Esophagus (tissue), 2 donors: ENCODE results near the gene IL17C. TPM values are rescaled to one million over a fixed set of nuclear protein-coding genes. Genes with fewer than 3 reads are reported as not detected.

Experiments
- H3K27ac ChIP-seq, 2 donors: one replicate each; pipeline ENCODE4 v1.5.1; 2013; ENCODE audit warnings: low read depth in 2 of 2, mild to moderate bottlenecking in 2 of 2, inconsistent platforms in 1 of 2, low read length in 1 of 2, moderate library complexity in 1 of 2
- H3K27me3 ChIP-seq, 2 donors: one replicate each; pipeline ENCODE4 v1.6.1; 2013; ENCODE audit warnings: low read length in 2 of 2, control low read depth in 1 of 2, mild to moderate bottlenecking in 1 of 2; ENCODE audit not compliant: insufficient read depth in 2 of 2, control insufficient read depth in 1 of 2
- H3K36me3 ChIP-seq, 2 donors: one replicate each; pipeline ENCODE4 v1.6.1; 2013; ENCODE audit warnings: low read length in 1 of 2; ENCODE audit not compliant: control insufficient read depth in 2 of 2, insufficient read depth in 2 of 2
- H3K4me1 ChIP-seq, 2 donors: one replicate each; pipeline ENCODE4 v1.6.1; 2013; ENCODE audit warnings: low read length in 1 of 2; ENCODE audit not compliant: control insufficient read depth in 2 of 2, insufficient read depth in 2 of 2
- H3K4me3 ChIP-seq, 2 donors: one replicate each; pipeline ENCODE4 v1.5.1; 2013; ENCODE audit warnings: low read length in 2 of 2, mild to moderate bottlenecking in 2 of 2, low read depth in 1 of 2, moderate library complexity in 1 of 2
- H3K9me3 ChIP-seq, 2 donors: one replicate each; pipeline ENCODE4 v1.6.1; 2013; ENCODE audit warnings: mild to moderate bottlenecking in 2 of 2, low read depth in 1 of 2, low read length in 1 of 2, moderate library complexity in 1 of 2; ENCODE audit not compliant: control insufficient read depth in 2 of 2, insufficient read depth in 1 of 2
- WGBS, 2 donors: extraction: QIAGEN DNeasy Blood & Tissue Kit; methylation state at CpG; one replicate each; pipeline ENCODE4 v1.1.7; 2013; 5-methylcytosine and 5-hydroxymethylcytosine counted together
- polyA plus RNA-seq, 2 donors: library from polyadenylated mRNA; stranded (reverse); fragments of 200-250 nt; gene quantifications; one replicate each; pipeline ENCODE4 v1.2.3, GENCODE V29; 2013
- donor health status: healthy with polysubstance abuse.
- donor health status: Bipolar disorder and iron deficiency.

Gene IL17C
- polyA plus RNA-seq, 2 donors: 0.07 to 0.59 TPM

GRCh38 chr16:88631384-88631783, 7.0 kb upstream of the IL17C start:
- Histone ChIP-seq H3K4me3 (no peak overlapping the region), H3K9me3 (no peaks in the 10 kb centered on the region), H3K4me1 (peaks cover 0 to 2% of the 10 kb centered on the region in 2 donors), H3K36me3 (peaks cover 0 to 48% of the 10 kb centered on the region in 2 donors), H3K27ac (no peak overlapping the region), H3K27me3 (peaks cover 0 to 3% of the 10 kb centered on the region in 2 donors)
- 75 to 78% methylated on average over 16 of the region's 16 CpGs for WGBS, 2 donors

DNA sequence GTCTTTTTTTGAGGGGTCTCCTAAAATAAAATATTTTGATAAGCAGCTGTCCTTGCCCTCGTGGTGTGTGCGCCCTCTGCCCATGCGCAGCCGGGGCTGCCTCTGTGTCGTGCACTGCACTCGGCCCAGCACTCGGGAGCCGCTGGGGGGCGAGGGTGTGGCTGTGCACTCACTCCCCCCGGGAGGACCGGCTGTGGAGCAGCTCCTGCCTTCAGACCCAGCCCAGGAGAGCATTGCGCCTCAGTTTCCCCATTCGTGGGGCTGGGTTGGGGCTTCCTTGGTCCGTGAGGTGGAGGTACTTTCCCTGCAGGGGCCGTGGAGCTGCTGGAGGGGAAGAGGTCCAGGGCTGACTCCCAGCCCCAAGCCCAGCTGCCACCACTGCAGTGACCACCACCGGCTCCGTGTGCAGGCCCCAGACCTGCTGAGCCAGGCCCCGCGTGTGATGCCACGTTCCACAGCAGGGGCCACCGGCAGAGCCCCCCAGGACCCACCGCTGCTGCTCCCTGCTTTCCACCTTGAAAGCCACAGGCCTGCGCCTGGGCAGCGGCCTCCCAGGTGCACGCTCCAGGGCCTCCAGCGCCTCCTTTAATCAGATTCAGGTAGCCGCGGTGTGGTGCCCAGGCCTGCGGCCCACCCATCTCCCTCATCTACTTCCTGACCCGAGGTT, 6.3 kb upstream of the IL17C start:
- H3K9me3 ChIP-seq: no peaks in the 10 kb centered on the region
- H3K27ac ChIP-seq: no peak overlapping the region
- peaks cover 0 to 2% of the 10 kb centered on the region in 2 donors for H3K4me1 ChIP-seq
- H3K4me3 ChIP-seq: no peak overlapping the region
- H3K27me3 ChIP-seq: peaks cover 0 to 7% of the 10 kb centered on the region in 2 donors
- H3K36me3 ChIP-seq: peaks cover 0 to 43% of the 10 kb centered on the region in 2 donors
- WGBS, 2 donors: 89 to 91% methylated on average over 25 to 30 of the region's 30 CpGs

GRCh38 chr16:88632587-88632930, 5.8 kb upstream of the IL17C start:
- Histone ChIP-seq H3K27me3 (peaks cover 0 to 8% of the 10 kb centered on the region in 2 donors), H3K4me3 (no peak overlapping the region), H3K4me1 (peaks cover 0 to 2% of the 10 kb centered on the region in 2 donors), H3K9me3 (no peaks in the 10 kb centered on the region), H3K36me3 (peaks cover 0 to 38% of the 10 kb centered on the region in 2 donors), H3K27ac (no peak overlapping the region)
- 93% methylated on average over 11 of the region's 11 CpGs for WGBS, 2 donors

DNA sequence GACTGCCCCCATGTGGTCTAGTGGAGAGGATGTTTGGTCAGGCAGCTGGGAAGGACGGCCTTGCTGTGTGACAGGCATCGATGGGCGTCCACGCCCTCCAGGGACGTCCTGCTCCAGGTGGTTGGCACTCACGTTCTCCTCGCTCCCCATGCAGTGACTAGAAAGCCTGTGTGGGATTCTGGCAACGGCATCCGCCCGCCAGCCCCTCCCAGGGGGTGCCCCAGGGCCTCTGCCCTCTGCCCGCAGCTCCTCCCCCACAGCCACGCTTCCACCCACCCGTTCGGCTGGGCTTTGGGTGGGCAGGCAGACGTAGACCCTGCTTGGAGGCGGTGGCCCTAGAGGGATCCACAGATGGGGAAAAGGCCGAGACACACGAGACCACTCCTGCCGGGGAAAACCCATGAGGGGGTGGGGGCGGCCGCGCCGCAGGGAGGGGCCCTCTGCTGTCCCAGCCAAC, 4.7 kb upstream of the IL17C start:
- peak overlapping the region in 1 of 2 donors; percentile 39 for H3K4me3 ChIP-seq
- H3K4me1 ChIP-seq: peaks cover 0 to 6% of the 10 kb centered on the region in 2 donors
- no peaks in the 10 kb centered on the region for H3K9me3 ChIP-seq
- WGBS, 2 donors: 27 to 36% methylated on average over 23 of the region's 23 CpGs
- no peak overlapping the region for H3K27ac ChIP-seq
- H3K36me3 ChIP-seq: peaks cover 0 to 27% of the 10 kb centered on the region in 2 donors
- H3K27me3 ChIP-seq: peaks cover 0 to 9% of the 10 kb centered on the region in 2 donors

DNA sequence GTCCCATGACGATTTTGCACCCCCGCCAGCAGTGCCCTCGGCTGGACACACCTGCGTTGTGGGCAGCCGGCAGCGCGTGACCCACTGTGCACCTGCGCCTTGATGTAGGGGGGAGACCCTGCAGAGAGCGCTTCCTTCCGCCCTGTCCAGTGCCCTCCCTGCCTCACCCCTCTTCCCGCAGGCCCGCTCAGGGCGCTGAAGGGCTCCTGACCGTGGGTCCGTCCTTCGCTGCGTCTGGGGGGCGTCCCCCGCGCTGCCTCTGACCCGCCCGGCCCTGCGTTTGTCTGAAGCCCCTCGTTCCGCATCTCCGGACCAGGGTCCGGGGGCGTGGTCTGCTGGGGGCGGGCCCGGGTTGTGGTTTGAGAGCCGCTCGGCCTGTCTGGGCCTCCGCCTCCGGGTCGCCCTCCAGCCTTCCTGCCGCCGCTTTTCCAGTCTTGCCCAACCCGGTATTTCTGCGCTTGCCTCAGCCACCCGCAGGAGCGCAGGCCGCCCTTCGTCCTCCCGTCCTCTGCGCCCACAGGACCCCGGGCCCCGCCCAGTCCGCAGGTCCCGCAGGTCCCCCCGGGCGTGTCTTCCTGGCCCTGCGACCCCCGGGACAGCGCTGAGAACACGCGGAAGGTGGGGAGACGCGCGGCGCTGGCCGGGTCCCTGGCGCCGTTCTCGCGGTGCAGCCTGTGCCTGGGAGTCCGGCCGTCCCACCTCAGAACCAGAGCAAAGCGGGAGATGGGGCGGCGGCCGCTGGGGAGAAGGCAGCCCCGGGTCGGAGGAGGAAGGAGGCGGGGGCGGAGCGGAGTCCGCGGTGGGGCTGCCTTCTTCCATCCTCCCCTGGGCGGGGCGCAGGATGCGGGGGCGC, 4.0 kb upstream of the IL17C start:
- H3K4me3 ChIP-seq: peak overlapping the region; percentile 28 to 39
- peaks cover 0 to 26% of the 10 kb centered on the region in 2 donors for H3K36me3 ChIP-seq
- peaks cover 0 to 12% of the 10 kb centered on the region in 2 donors for H3K4me1 ChIP-seq
- peak overlapping the region in 1 of 2 donors; percentile 25 for H3K27ac ChIP-seq
- WGBS, 2 donors: 6 to 21% methylated on average over 68 to 82 of the region's 82 CpGs
- H3K27me3 ChIP-seq: peaks cover 0 to 15% of the 10 kb centered on the region in 2 donors
- H3K9me3 ChIP-seq: no peaks in the 10 kb centered on the region

DNA sequence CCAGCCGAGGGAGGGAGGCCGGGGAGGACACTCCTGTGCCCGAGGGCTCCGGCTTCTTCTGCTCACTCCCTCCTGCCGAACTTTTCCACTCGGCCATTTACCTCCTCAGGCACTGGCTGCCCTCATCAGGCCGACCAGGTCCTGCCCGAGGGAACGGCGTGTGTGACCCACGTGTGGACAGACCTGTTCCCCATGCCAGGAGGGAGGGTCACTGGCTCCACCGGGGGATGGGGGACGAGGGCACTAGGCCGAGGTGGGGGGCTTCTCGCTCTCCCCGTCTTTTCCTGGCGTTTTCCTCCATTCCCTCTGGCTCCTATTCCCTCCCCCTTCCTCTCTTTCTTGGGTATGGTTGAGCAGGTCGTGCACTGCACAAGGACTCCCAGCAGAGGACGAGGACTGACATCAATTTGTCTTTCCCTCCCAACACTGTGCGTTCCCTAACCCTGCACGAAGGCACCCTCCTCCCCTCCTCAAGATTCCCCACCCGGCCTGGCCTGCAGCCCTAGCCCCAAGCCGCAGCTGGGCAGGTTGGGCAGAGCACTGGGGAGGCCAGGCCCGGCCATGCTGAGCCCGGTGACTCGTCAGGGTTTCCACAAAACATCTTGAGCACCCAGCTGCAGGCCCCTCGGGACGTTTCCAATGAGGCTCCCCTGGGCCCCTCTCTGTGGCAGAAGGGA, 3.2 kb upstream of the IL17C start:
- Histone ChIP-seq H3K4me3 (peak overlapping the region; percentile 28 to 39), H3K4me1 (peaks cover 0 to 16% of the 10 kb centered on the region in 2 donors), H3K27me3 (peaks cover 0 to 22% of the 10 kb centered on the region in 2 donors), H3K9me3 (no peaks in the 10 kb centered on the region), H3K36me3 (peaks cover 0 to 21% of the 10 kb centered on the region in 2 donors), H3K27ac (no peak overlapping the region)
- WGBS, 2 donors: 35 to 61% methylated on average over 21 to 28 of the region's 28 CpGs

DNA sequence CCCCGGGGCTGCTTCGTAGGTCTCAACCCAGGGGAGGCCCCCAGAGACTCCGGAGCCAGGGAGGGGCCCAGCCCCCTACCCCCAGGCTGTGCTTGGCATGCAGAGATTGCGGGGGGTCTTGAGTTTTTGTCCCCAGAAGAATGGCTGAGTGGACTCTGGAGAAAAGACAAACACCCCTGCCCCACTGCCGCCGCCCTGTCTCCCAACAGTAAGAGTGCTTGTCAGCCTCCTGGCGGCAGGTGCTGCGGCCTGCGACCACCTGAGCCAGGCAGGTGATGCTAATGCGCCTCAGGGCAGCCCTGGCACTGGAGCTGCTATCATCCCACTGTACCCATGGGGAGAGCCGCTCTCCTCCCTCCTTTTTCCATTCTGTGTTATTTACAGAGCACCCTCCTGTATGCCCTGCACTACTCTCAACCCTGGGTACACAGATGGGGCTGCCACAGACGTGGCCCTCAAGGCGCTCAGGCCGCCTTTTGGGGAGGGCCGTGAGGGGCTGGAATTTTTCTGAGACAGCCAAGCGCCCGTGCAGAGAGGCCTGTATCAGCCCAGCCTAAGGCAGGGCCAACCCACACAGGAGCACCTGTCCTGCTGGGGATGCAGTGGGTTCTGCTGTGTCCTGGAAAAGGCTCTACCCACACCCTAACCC, 2.6 kb upstream of the IL17C start:
- Histone ChIP-seq H3K36me3 (peaks cover 0 to 15% of the 10 kb centered on the region in 2 donors), H3K27me3 (peaks cover 0 to 26% of the 10 kb centered on the region in 2 donors), H3K9me3 (no peaks in the 10 kb centered on the region), H3K4me3 (no peak overlapping the region), H3K27ac (no peak overlapping the region), H3K4me1 (peaks cover 0 to 18% of the 10 kb centered on the region in 2 donors)
- WGBS, 2 donors: 89 to 92% methylated on average over 17 of the region's 17 CpGs

GRCh38 chr16:88636488-88637265, 1.7 kb upstream of the IL17C start:
- no peak overlapping the region for H3K4me3 ChIP-seq
- H3K4me1 ChIP-seq: peaks cover 0 to 18% of the 10 kb centered on the region in 2 donors
- H3K27me3 ChIP-seq: peaks cover 0 to 26% of the 10 kb centered on the region in 2 donors
- H3K9me3 ChIP-seq: no peaks in the 10 kb centered on the region
- peaks cover 0 to 9% of the 10 kb centered on the region in 2 donors for H3K36me3 ChIP-seq
- WGBS, 2 donors: 70 to 74% methylated on average over 23 of the region's 23 CpGs
- H3K27ac ChIP-seq: no peak overlapping the region
